A549 (cell line): ENCODE data around the gene KLHL41. TPM values are rescaled to one million over a fixed set of nuclear protein-coding genes. Genes with fewer than 3 reads are reported as not detected.

Experiments used
- ATAC-seq, 2 experiments: fragments of 200-7000 bp in 1 of 2; fragments of >200 bp in 1 of 2; cut with Nextera tagmentation in 1 of 2; cut with Tn5 transposase in 1 of 2; 3 replicates each; pipeline versions ENCODE4 v1.8.0 to v1.9.1; 2018 to 2020; ENCODE audit warnings: mild to moderate bottlenecking in 1 of 2, moderate library complexity in 1 of 2
- CTCF ChIA-PET: fragments of 300-600 bp; sonication (Branson Sonifier 250); formaldehyde crosslinking; extraction: SDS; loops from one replicate; lab custom pipeline; 2021; ENCODE audit warnings: antibody characterized with exemption, inconsistent platforms; lab: Yijun Ruan, JAX
- POLR2A ChIA-PET: fragments of 350-600 bp; formaldehyde crosslinking; extraction: SDS; loops from one replicate; lab custom pipeline; 2021; ENCODE audit warnings: antibody characterized with exemption, inconsistent platforms; lab: Yijun Ruan, JAX
- DNase-seq, 2 experiments: peaks; one replicate each; pipeline versions ENCODE4 v3.0.0 to v3.0.0-alpha.2; 2011 to 2016; ENCODE audit warnings: low read depth in 1 of 2, low spot score in 1 of 2
- FAIRE-seq: peaks from 2 replicates; lab custom pipeline; 2011; peaks lifted over from hg19 to GRCh38; lab: Jason Lieb, UNC
- H3K27ac ChIP-seq, 2 experiments: fragments of >200 bp; sonication (Bioruptor Twin); formaldehyde crosslinking; 3 replicates each; pipeline ENCODE4 v1.5.1; 2016 to 2017
- H3K4me1 ChIP-seq: fragments of >200 bp; sonication (Bioruptor Twin); formaldehyde crosslinking; 3 replicates; pipeline ENCODE4 v1.6.1; 2016
- H3K4me2 ChIP-seq: fragments of >200 bp; sonication (Bioruptor Twin); formaldehyde crosslinking; 3 replicates; pipeline ENCODE4 v1.6.1; 2016
- H3K4me3 ChIP-seq: fragments of >200 bp; sonication (Bioruptor Twin); formaldehyde crosslinking; 3 replicates; pipeline ENCODE4 v1.5.1; 2016
- H3K9me3 ChIP-seq: fragments of >200 bp; sonication (Bioruptor Twin); formaldehyde crosslinking; 3 replicates; pipeline ENCODE4 v1.6.1; 2016
- CBX8 ChIP-seq: fragments of 200-600 bp; sonication (generic); IDR thresholded peaks from 2 replicates; pipeline ENCODE4 v1.6.1; 2016
- CHD2 ChIP-seq: fragments of 150-350 bp; IDR thresholded peaks from 2 replicates; pipeline ENCODE4 v1.6.1; 2014; ENCODE audit warnings: low read length; ENCODE audit not compliant: partially characterized antibody
- ELK1 ChIP-seq: fragments of 150-350 bp; IDR thresholded peaks from 2 replicates; pipeline ENCODE4 v1.6.1; 2014; ENCODE audit warnings: low read depth, mild to moderate bottlenecking, low read length
- FOSB ChIP-seq: fragments of 250-450 bp; sonication (Bioruptor Pico); IDR thresholded peaks from 2 replicates; pipeline ENCODE4 v1.5.0; 2020; ENCODE audit warnings: mild to moderate bottlenecking, moderate library complexity
- FOXS1 ChIP-seq: fragments of 250-450 bp; sonication (Bioruptor Pico); IDR thresholded peaks from 2 replicates; pipeline ENCODE4 v1.5.0; 2020; ENCODE audit warnings: mild to moderate bottlenecking, moderate library complexity
- HOXA7 ChIP-seq: fragments of 250-450 bp; sonication (Bioruptor Pico); IDR thresholded peaks from 2 replicates; pipeline ENCODE4 v1.5.0; 2020; ENCODE audit warnings: mild to moderate bottlenecking, moderate library complexity
- HOXB13 ChIP-seq: fragments of 250-450 bp; sonication (Bioruptor Pico); IDR thresholded peaks from 2 replicates; pipeline ENCODE4 v1.5.0; 2020; ENCODE audit warnings: low read depth, mild to moderate bottlenecking, moderate library complexity
- MAFK ChIP-seq: fragments of 450-650 bp; IDR thresholded peaks from 2 replicates; pipeline ENCODE4 v1.6.1; 2014; ENCODE audit not compliant: partially characterized antibody
- NPAS2 ChIP-seq: fragments of 250-450 bp; sonication (Bioruptor Pico); IDR thresholded peaks from 2 replicates; pipeline ENCODE4 v1.8.0; 2022; ENCODE audit warnings: mild to moderate bottlenecking, moderate library complexity, borderline replicate concordance
- POLR2AphosphoS2 ChIP-seq: conservative IDR thresholded peaks from 2 replicates; pipeline ENCODE4 v1.6.1; 2012; ENCODE audit warnings: low read length, improper control_type of control experiment, inconsistent platforms
- RAD21 ChIP-seq, 2 experiments: fragments of >200 bp in 1 of 2; sonication (Bioruptor Twin) in 1 of 2; formaldehyde crosslinking in 1 of 2; IDR thresholded peaks in 1 of 2; conservative IDR thresholded peaks in 1 of 2; 2 replicates in 1 of 2; 3 replicates in 1 of 2; pipeline ENCODE4 v1.6.1; 2012 to 2018; ENCODE audit warnings: inconsistent platforms in 1 of 2
- RCOR1 ChIP-seq: fragments of 150-350 bp; IDR thresholded peaks from 2 replicates; pipeline ENCODE4 v1.6.1; 2014; ENCODE audit warnings: antibody characterized with exemption, low read length, low read depth
- REST ChIP-seq: fragments of 200-600 bp; sonication (generic); IDR thresholded peaks from 2 replicates; pipeline ENCODE4 v1.6.1; 2016; ENCODE audit warnings: antibody characterized with exemption, mild to moderate bottlenecking, moderate library complexity
- SMC3 ChIP-seq: fragments of >200 bp; sonication (Bioruptor Twin); formaldehyde crosslinking; IDR thresholded peaks from 3 replicates; pipeline ENCODE4 v1.6.1; 2018; ENCODE audit warnings: inconsistent platforms
- SREBF2 ChIP-seq: fragments of 450-650 bp; IDR thresholded peaks from 2 replicates; pipeline ENCODE4 v1.6.1; 2014; ENCODE audit warnings: mild to moderate bottlenecking, moderate library complexity
- TFCP2L1 ChIP-seq: fragments of 250-450 bp; sonication (Bioruptor Pico); IDR thresholded peaks from 2 replicates; pipeline ENCODE4 v1.5.0; 2021; ENCODE audit warnings: mild to moderate bottlenecking
- USF2 ChIP-seq: fragments of 450-650 bp; IDR thresholded peaks from 2 replicates; pipeline ENCODE4 v1.6.1; 2014; ENCODE audit warnings: antibody characterized with exemption
- ZFP36 ChIP-seq: fragments of 450-650 bp; IDR thresholded peaks from 2 replicates; pipeline ENCODE4 v1.6.1; 2014; ENCODE audit warnings: borderline replicate concordance; ENCODE audit not compliant: partially characterized antibody
- WGBS: methylation state at CpG from one replicate; pipeline ENCODE4 v1.1.6; 2017; ENCODE audit errors: missing lambda C conversion rate; 5-methylcytosine and 5-hydroxymethylcytosine counted together
- polyA plus RNA-seq, 4 experiments: library from polyadenylated mRNA; depleted of rRNA in 3 of 4; stranded (reverse); fragments of >200 nt; fragmentation: RNase III in 1 of 4; extraction: RNeasy Plus Mini Kit Qiagen cat#74134 plus additional on column Dnase treatment in 1 of 4; gene quantifications; 2 replicates in 3 of 4; 3 replicates in 1 of 4; pipeline ENCODE4 v1.2.3, GENCODE V29; 2011 to 2017
- TF ChIP-seq, protein P1 (sequence below): fragments of >200 bp; sonication (Bioruptor Twin); formaldehyde crosslinking; IDR thresholded peaks from 2 replicates; pipeline ENCODE4 v1.6.1; 2016
- TF ChIP-seq, protein P2 (sequence below): IDR thresholded peaks from 2 replicates; pipeline ENCODE4 v1.6.1; 2012
- TF ChIP-seq, protein P3 (sequence below): IDR thresholded peaks from 2 replicates; pipeline ENCODE4 v1.6.1; 2012; ENCODE audit warnings: low read depth, borderline replicate concordance
- TF ChIP-seq, protein P4 (sequence below): fragments of 250-450 bp; sonication (Bioruptor Pico); IDR thresholded peaks from 2 replicates; pipeline ENCODE4 v1.5.0; 2020; ENCODE audit warnings: low read depth, mild to moderate bottlenecking, moderate library complexity

Gene KLHL41
- polyA plus RNA-seq, 2 of the 4 experiments (the other 2 are of a cell fraction), result 0.06 to 0.08 TPM

- Histone ChIP-seq H3K27ac (peak overlapping the region; percentile 79 to 88), H3K4me3 (peak overlapping the region; percentile 83), H3K9me3 (no peaks in the 10 kb centered on the region), H3K4me1 (0 out of 3 replicates have a peak, but pooled peaks cover 4% of the 10 kb centered on the region), H3K4me2 (peak overlapping the region; percentile 90)
- POLR2A ChIA-PET, result interaction anchor here (1.4 kb wide), 1 partner anchor 9 kb away, joined by 8 read pairs; no protein-coding TSS in a partner anchor
- ATAC-seq (no peak), DNase-seq (no peak), FAIRE-seq (no peak)
- TF ChIP-seq, protein P1, sequence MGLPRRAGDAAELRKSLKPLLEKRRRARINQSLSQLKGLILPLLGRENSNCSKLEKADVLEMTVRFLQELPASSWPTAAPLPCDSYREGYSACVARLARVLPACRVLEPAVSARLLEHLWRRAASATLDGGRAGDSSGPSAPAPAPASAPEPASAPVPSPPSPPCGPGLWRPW, result no peak
- TF ChIP-seq POLR2AphosphoS2 (no peak), CHD2 (no peak), FOSB (CRISPR knock-in tag) (no peak), HOXB13 (CRISPR knock-in tag) (no peak), USF2 (no peak), ZFP36 (no peak), REST (no peak)
- TF ChIP-seq, protein P2, sequence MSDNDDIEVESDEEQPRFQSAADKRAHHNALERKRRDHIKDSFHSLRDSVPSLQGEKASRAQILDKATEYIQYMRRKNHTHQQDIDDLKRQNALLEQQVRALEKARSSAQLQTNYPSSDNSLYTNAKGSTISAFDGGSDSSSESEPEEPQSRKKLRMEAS, result no peak
- TF ChIP-seq, protein P3, sequence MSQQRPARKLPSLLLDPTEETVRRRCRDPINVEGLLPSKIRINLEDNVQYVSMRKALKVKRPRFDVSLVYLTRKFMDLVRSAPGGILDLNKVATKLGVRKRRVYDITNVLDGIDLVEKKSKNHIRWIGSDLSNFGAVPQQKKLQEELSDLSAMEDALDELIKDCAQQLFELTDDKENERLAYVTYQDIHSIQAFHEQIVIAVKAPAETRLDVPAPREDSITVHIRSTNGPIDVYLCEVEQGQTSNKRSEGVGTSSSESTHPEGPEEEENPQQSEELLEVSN, result no peak
- CTCF ChIA-PET, result interaction anchor here (0.6 to 2.3 kb wide), 15 partner anchors 10 to 1395 kb away, joined by 3 to 8 read pairs (median 3); no protein-coding TSS in a partner anchor
- WGBS, result 66% methylated on average over 14 of the region's 14 CpGs
Measured at GRCh38 chr2:169478745-169479256, 30.7 kb upstream of the KLHL41 start.

- WGBS, result 2% methylated on average over 31 of the region's 71 CpGs
- no peak for FAIRE-seq
- peak; percentile 95 to 96 for ATAC-seq
- no peaks in the 10 kb centered on the region for H3K9me3 ChIP-seq
- peak; percentile 71 to 84 for DNase-seq
- CTCF ChIA-PET, result interaction anchor here (0.7 to 2.3 kb wide), 22 partner anchors 10 to 450 kb away, joined by 3 to 8 read pairs (median 3); partner anchors contain the start of gene KLHL41
- H3K4me1 ChIP-seq, result 0 out of 3 replicates have a peak, but pooled peaks cover 4% of the 10 kb centered on the region
- POLR2A ChIA-PET, result interaction anchor here (1.4 kb wide), 1 partner anchor 9 kb away, joined by 8 read pairs; no protein-coding TSS in a partner anchor
- peak within 1 kb of the TSS; percentile 79 to 88 for H3K27ac ChIP-seq
- H3K4me3 ChIP-seq, result peak within 1 kb of the TSS; percentile 83
- H3K4me2 ChIP-seq, result peak within 1 kb of the TSS; percentile 90
- no peak for TF ChIP-seq MAFK
- no peak for TF ChIP-seq ELK1
- TF ChIP-seq NPAS2 (CRISPR knock-in tag), result no peak
- TF ChIP-seq RAD21 (conservative IDR thresholded peaks at IDR 0.05 in 1 of 2, IDR thresholded peaks at IDR 0.05 in 1 of 2), result peak; percentile 39 to 54; a peak in 4 of 5 replicates
- peak; percentile 32; the same call in 2 of the 3 replicates for TF ChIP-seq SMC3
- TF ChIP-seq FOXS1, result no peak
- no peak for TF ChIP-seq SREBF2
- TF ChIP-seq CBX8, result no peak
- TF ChIP-seq HOXA7 (CRISPR knock-in tag), result no peak
- no peak for TF ChIP-seq POLR2AphosphoS2
- peak; percentile 54 for TF ChIP-seq REST
- TF ChIP-seq, protein P4, sequence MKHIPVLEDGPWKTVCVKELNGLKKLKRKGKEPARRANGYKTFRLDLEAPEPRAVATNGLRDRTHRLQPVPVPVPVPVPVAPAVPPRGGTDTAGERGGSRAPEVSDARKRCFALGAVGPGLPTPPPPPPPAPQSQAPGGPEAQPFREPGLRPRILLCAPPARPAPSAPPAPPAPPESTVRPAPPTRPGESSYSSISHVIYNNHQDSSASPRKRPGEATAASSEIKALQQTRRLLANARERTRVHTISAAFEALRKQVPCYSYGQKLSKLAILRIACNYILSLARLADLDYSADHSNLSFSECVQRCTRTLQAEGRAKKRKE (CRISPR knock-in tag), result no peak
- no peak for TF ChIP-seq TFCP2L1 (CRISPR knock-in tag)
- no peak for TF ChIP-seq RCOR1
Measured at GRCh38 chr2:169479257-169480078, 30.0 kb upstream of the KLHL41 start, which contains the start of gene BBS5. Gene BBS5, plus strand, starts transcription at chr2:169479494. Its CDS starts 60 bp downstream, at chr2:169479554.
